Stomach (tissue), 4 donors: ENCODE data around the gene ERC1.

Experiments
- POLR2A ChIP-seq, 4 donors: fragments of 450-650 bp; IDR thresholded peaks; one replicate each; pipeline ENCODE4 v1.6.1; 2016; ENCODE audit warnings: antibody characterized with exemption in 4 of 4, control low read depth in 2 of 4, mild to moderate bottlenecking in 1 of 4, moderate library complexity in 1 of 4
- POLR2AphosphoS5 ChIP-seq, 3 donors: sonication (generic); formaldehyde crosslinking; IDR thresholded peaks; one replicate each; pipeline ENCODE4 v1.6.1; 2016; ENCODE audit warnings: antibody characterized with exemption in 3 of 3
- TF ChIP-seq, protein P1 (sequence below), 7 experiments: fragments of 450-650 bp in 4 of 7; fragments of 200-600 bp in 3 of 7; sonication (generic) in 3 of 7; IDR thresholded peaks; one replicate each; pipeline ENCODE4 v1.5.1; 2016 to 2019; ENCODE audit warnings: antibody characterized with exemption in 7 of 7, control low read depth in 2 of 7, mild to moderate bottlenecking in 1 of 7

DNA sequence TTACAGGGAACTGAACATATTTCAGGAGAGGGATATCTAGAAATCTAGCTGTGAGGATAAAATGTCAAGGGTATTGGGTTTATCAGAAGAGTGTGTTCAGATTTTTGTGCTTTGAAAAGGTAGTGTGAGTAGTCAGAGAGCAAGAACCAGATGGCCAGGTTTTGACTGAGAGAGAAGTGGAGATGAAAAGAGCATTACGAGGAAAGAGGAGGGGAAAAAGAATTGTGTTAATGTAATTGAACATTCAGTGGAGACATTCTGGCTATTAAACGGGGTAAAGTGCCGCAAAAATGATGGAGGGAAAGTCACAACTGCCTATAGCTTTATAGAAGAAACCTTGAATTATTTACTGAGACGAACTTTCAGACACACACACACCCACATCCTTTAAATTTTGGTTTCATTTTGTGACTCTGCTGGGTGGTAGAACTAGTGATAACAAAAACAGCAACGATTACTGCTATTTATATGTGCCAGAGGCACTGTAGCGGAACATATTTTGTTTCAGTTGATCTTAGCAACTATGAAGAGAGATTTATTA lies 213.6 kb downstream of the ERC1 start:
- TF ChIP-seq POLR2A (IDR thresholded peaks at IDR 0.05) = no peak
- TF ChIP-seq, protein P1, sequence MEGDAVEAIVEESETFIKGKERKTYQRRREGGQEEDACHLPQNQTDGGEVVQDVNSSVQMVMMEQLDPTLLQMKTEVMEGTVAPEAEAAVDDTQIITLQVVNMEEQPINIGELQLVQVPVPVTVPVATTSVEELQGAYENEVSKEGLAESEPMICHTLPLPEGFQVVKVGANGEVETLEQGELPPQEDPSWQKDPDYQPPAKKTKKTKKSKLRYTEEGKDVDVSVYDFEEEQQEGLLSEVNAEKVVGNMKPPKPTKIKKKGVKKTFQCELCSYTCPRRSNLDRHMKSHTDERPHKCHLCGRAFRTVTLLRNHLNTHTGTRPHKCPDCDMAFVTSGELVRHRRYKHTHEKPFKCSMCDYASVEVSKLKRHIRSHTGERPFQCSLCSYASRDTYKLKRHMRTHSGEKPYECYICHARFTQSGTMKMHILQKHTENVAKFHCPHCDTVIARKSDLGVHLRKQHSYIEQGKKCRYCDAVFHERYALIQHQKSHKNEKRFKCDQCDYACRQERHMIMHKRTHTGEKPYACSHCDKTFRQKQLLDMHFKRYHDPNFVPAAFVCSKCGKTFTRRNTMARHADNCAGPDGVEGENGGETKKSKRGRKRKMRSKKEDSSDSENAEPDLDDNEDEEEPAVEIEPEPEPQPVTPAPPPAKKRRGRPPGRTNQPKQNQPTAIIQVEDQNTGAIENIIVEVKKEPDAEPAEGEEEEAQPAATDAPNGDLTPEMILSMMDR (IDR thresholded peaks at IDR 0.05) = no peak
- no peak for TF ChIP-seq POLR2AphosphoS5 (IDR thresholded peaks at IDR 0.05)
